HFF-Myc (cell line): ENCODE measurements around the gene CNPY1.

Source experiments
- DNase-seq: peaks from one replicate; pipeline ENCODE4 v3.0.0-alpha.2; 2011; ENCODE audit warnings: low read depth; ENCODE audit errors: extremely low read depth
- H3K4me3 ChIP-seq: replicated peaks from 2 replicates; pipeline ENCODE4 v1.5.1; 2011; ENCODE audit warnings: low read depth, mild to moderate bottlenecking, control low read depth, low read length
- CTCF ChIP-seq: IDR thresholded peaks from 2 replicates; pipeline ENCODE4 v1.5.1; 2012; ENCODE audit warnings: mild to moderate bottlenecking, low read depth, low read length, control low read depth; ENCODE audit errors: missing control alignments

The CNPY1 gene

GRCh38 chr7:155458878-155459699 lies 87.3 kb downstream of the CNPY1 start:
- H3K4me3 ChIP-seq, result no peak overlapping the region
- no peak for TF ChIP-seq CTCF
- DNase-seq, result no peak

GRCh38 chr7:155458111-155458877 lies 88.1 kb downstream of the CNPY1 start, which contains the start of gene EN2:
EN2 (plus strand) TSS chr7:155458129; CDS start chr7:155458378, 249 bp downstream.
- H3K4me3 ChIP-seq, result peak within 1 kb of the TSS; percentile 12; the same call in 1 of the 2 replicates
- DNase-seq, result no peak
- no peak for TF ChIP-seq CTCF

- H3K4me3 ChIP-seq, result peak overlapping the region; percentile 12; the same call in 1 of the 2 replicates
- TF ChIP-seq CTCF, result no peak
- no peak for DNase-seq
These were observed 88.7 kb downstream of the CNPY1 start for GRCh38 chr7:155457544-155458110.

GRCh38 chr7:155456738-155457543 lies 89.4 kb downstream of the CNPY1 start:
- TF ChIP-seq CTCF, result no peak
- H3K4me3 ChIP-seq, result peak overlapping the region; percentile 12; the same call in 1 of the 2 replicates
- DNase-seq, result no peak

- no peak for DNase-seq
- TF ChIP-seq CTCF, result no peak
- no peak overlapping the region for H3K4me3 ChIP-seq
These were observed 90.3 kb downstream of the CNPY1 start for GRCh38 chr7:155455776-155456737.
